OCI-M2 (cell line): ENCODE measurements around the gene EVC2.
"Not testable (repeated sequence)": the region's sequence is repeated elsewhere in the genome, so short reads cannot be mapped to it uniquely, and the experiment has no call there.

Experiments used
- DNase-seq: peaks from one replicate; lab custom pipeline; 2025; ENCODE audit not compliant: unreplicated experiment; lab: John Stamatoyannopoulos, UW

EVC2 gene

GRCh38 chr4:5746829-5747737 is 38.7 kb upstream of the EVC2 start:
- no peak for DNase-seq

GRCh38 chr4:5746250-5746649 is 37.9 kb upstream of the EVC2 start:
- no peak for DNase-seq

- DNase-seq: no peak
These were observed 34.6 kb upstream of the EVC2 start for GRCh38 chr4:5742968-5743367.

GRCh38 chr4:5742388-5742787 is 34.0 kb upstream of the EVC2 start:
- DNase-seq: no peak

- DNase-seq: no peak
These were observed 29.7 kb upstream of the EVC2 start for GRCh38 chr4:5738061-5738460.

GRCh38 chr4:5735463-5735862 is 27.1 kb upstream of the EVC2 start:
- DNase-seq: no peak

GRCh38 chr4:5734853-5735252 is 26.5 kb upstream of the EVC2 start:
- no peak for DNase-seq

GRCh38 chr4:5732158-5732557 is 23.8 kb upstream of the EVC2 start:
- no peak for DNase-seq

GRCh38 chr4:5730993-5731990 is 22.9 kb upstream of the EVC2 start:
- no peak for DNase-seq

GRCh38 chr4:5730436-5730835 is 22.1 kb upstream of the EVC2 start:
- DNase-seq: no peak

GRCh38 chr4:5728412-5728811 is 20.1 kb upstream of the EVC2 start:
- DNase-seq: not testable (repeated sequence)

- DNase-seq: no peak
These were observed 16.0 kb upstream of the EVC2 start for GRCh38 chr4:5724377-5724776.

- DNase-seq: no peak
These were observed 14.0 kb upstream of the EVC2 start for GRCh38 chr4:5722328-5722727.

- no peak for DNase-seq
These were observed 13.6 kb upstream of the EVC2 start for GRCh38 chr4:5721923-5722322.

- no peak for DNase-seq
These were observed 12.6 kb upstream of the EVC2 start for GRCh38 chr4:5720980-5721379.

GRCh38 chr4:5720157-5720850 is 11.9 kb upstream of the EVC2 start:
- DNase-seq: no peak

GRCh38 chr4:5719350-5720055 is 11.1 kb upstream of the EVC2 start:
- DNase-seq: no peak

- DNase-seq: no peak
These were observed 10.1 kb upstream of the EVC2 start for GRCh38 chr4:5718411-5718810.

- DNase-seq: no peak
These were observed 9.2 kb upstream of the EVC2 start for GRCh38 chr4:5717449-5718158.

GRCh38 chr4:5716391-5716790 is 8.0 kb upstream of the EVC2 start:
- DNase-seq: no peak
